ENCODE data around the gene ZNF653.

ZNF653 gene

GRCh38 chr19:11539495-11540365 is 34.1 kb upstream of the ZNF653 start:
- peaks cover 3% of the 10 kb centered on the region for H3K27me3 ChIP-seq (ENCODE audit: control insufficient read depth, insufficient read depth, low read length)
- H3K4me3 ChIP-seq (ENCODE audit: low read length): peak overlapping the region; percentile 51
- peak overlapping the region; percentile 25 for H3K9ac ChIP-seq (ENCODE audit: low read length)
- no peaks in the 10 kb centered on the region for H3K36me3 ChIP-seq (ENCODE audit: control insufficient read depth, low read depth, low read length)
- H3K4me1 ChIP-seq (ENCODE audit: control insufficient read depth, low read depth, low read length): peaks cover 11% of the 10 kb centered on the region
- no peak overlapping the region for H3K27ac ChIP-seq (ENCODE audit: low read length)
- H3K9me3 ChIP-seq (ENCODE audit: control insufficient read depth, low read depth, low read length): no peaks in the 10 kb centered on the region

GRCh38 chr19:11538232-11539036 is 32.8 kb upstream of the ZNF653 start, which contains the start of gene CNN1:
TSS of gene CNN1 (plus strand) at chr19:11538851. CDS start at chr19:11538928, 77 bp downstream.
- H3K9ac ChIP-seq (ENCODE audit: low read length): no peak within 1 kb of the TSS
- H3K27me3 ChIP-seq (ENCODE audit: control insufficient read depth, insufficient read depth, low read length): peaks cover 11% of the 10 kb centered on the region
- H3K9me3 ChIP-seq (ENCODE audit: control insufficient read depth, low read depth, low read length): no peaks in the 10 kb centered on the region
- H3K27ac ChIP-seq (ENCODE audit: low read length): no peak within 1 kb of the TSS
- peaks cover 11% of the 10 kb centered on the region for H3K4me1 ChIP-seq (ENCODE audit: control insufficient read depth, low read depth, low read length)
- H3K36me3 ChIP-seq (ENCODE audit: control insufficient read depth, low read depth, low read length): no peaks in the 10 kb centered on the region
- H3K4me3 ChIP-seq (ENCODE audit: low read length): peak within 1 kb of the TSS; percentile 51

- Histone ChIP-seq H3K4me1 (ENCODE audit: control insufficient read depth, low read depth, low read length) (peaks cover 11% of the 10 kb centered on the region), H3K27ac (ENCODE audit: low read length) (no peak overlapping the region), H3K4me3 (ENCODE audit: low read length) (peak overlapping the region; percentile 67), H3K36me3 (ENCODE audit: control insufficient read depth, low read depth, low read length) (no peaks in the 10 kb centered on the region), H3K9ac (ENCODE audit: low read length) (peak overlapping the region; percentile 65), H3K9me3 (ENCODE audit: control insufficient read depth, low read depth, low read length) (no peaks in the 10 kb centered on the region), H3K27me3 (ENCODE audit: control insufficient read depth, insufficient read depth, low read length) (peaks cover 11% of the 10 kb centered on the region)
Observed at GRCh38 chr19:11535792-11536595, 30.4 kb upstream of the ZNF653 start.

DNA sequence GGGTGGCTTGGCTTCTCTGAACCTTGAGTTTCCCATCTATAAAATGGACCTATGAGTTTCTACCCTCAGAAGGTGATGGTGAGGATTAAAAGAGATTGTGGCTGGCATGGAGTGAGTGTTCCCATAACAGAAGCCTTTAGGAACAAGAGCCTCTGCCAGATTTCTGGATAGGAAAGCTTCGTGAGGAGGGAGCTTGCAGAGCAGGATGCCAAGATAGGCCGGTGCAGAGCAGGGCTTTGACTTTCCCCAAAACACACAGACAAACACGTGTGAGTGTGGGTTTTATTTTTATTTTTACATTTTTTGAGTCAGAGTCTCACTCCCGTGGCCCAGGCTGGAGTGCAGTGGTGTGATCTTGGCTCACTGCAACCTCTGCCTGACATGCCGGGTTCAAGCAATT is 29.3 kb upstream of the ZNF653 start:
- H3K9me3 ChIP-seq (ENCODE audit: control insufficient read depth, low read depth, low read length): no peaks in the 10 kb centered on the region
- H3K4me1 ChIP-seq (ENCODE audit: control insufficient read depth, low read depth, low read length): peaks cover 4% of the 10 kb centered on the region
- no peak overlapping the region for H3K9ac ChIP-seq (ENCODE audit: low read length)
- H3K27me3 ChIP-seq (ENCODE audit: control insufficient read depth, insufficient read depth, low read length): peaks cover 11% of the 10 kb centered on the region
- no peaks in the 10 kb centered on the region for H3K36me3 ChIP-seq (ENCODE audit: control insufficient read depth, low read depth, low read length)
- H3K4me3 ChIP-seq (ENCODE audit: low read length): no peak overlapping the region
- H3K27ac ChIP-seq (ENCODE audit: low read length): no peak overlapping the region

DNA sequence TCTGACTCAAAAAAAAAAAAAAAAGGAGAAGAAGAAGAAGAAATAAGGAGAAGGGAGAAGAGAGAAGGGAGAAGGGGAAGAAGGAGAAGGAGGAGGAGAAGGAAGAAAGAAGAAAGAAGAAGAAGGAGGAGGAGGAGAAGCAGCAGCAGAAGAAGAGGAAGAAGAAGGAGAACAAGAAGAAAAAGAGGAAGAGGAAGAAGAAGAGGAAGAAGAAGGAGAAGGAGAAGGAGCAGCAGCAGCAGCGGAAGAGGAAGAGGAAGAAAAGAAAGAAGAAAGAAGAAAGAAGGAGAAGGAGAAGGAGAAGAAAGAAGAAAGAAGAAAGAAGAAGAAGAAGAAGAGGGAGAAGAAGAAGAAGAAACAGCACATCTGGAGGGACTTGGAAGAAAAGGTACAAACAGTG is 28.9 kb upstream of the ZNF653 start:
- Histone ChIP-seq H3K9me3 (ENCODE audit: control insufficient read depth, low read depth, low read length) (no peaks in the 10 kb centered on the region), H3K27ac (ENCODE audit: low read length) (no peak overlapping the region), H3K4me1 (ENCODE audit: control insufficient read depth, low read depth, low read length) (peaks cover 4% of the 10 kb centered on the region), H3K9ac (ENCODE audit: low read length) (no peak overlapping the region), H3K4me3 (ENCODE audit: low read length) (no peak overlapping the region), H3K27me3 (ENCODE audit: control insufficient read depth, insufficient read depth, low read length) (peaks cover 11% of the 10 kb centered on the region), H3K36me3 (ENCODE audit: control insufficient read depth, low read depth, low read length) (no peaks in the 10 kb centered on the region)

- Histone ChIP-seq H3K9ac (ENCODE audit: low read length) (no peak overlapping the region), H3K4me1 (ENCODE audit: control insufficient read depth, low read depth, low read length) (no peaks in the 10 kb centered on the region), H3K36me3 (ENCODE audit: control insufficient read depth, low read depth, low read length) (no peaks in the 10 kb centered on the region), H3K27me3 (ENCODE audit: control insufficient read depth, insufficient read depth, low read length) (peaks cover 11% of the 10 kb centered on the region), H3K27ac (ENCODE audit: low read length) (no peak overlapping the region), H3K9me3 (ENCODE audit: control insufficient read depth, low read depth, low read length) (no peaks in the 10 kb centered on the region), H3K4me3 (ENCODE audit: low read length) (no peak overlapping the region)
Observed at GRCh38 chr19:11530432-11530831, 24.8 kb upstream of the ZNF653 start.

GRCh38 chr19:11528551-11529341 is 23.1 kb upstream of the ZNF653 start, which contains the start of gene ECSIT:
TSS of gene ECSIT (minus strand) at chr19:11529134. CDS start at chr19:11519170, 9,964 bp downstream.
- Histone ChIP-seq H3K27me3 (ENCODE audit: control insufficient read depth, insufficient read depth, low read length) (no peaks in the 10 kb centered on the region), H3K27ac (ENCODE audit: low read length) (peak within 1 kb of the TSS; percentile 60), H3K4me1 (ENCODE audit: control insufficient read depth, low read depth, low read length) (no peaks in the 10 kb centered on the region), H3K9me3 (ENCODE audit: control insufficient read depth, low read depth, low read length) (no peaks in the 10 kb centered on the region), H3K36me3 (ENCODE audit: control insufficient read depth, low read depth, low read length) (no peaks in the 10 kb centered on the region), H3K4me3 (ENCODE audit: low read length) (peak within 1 kb of the TSS; percentile 86), H3K9ac (ENCODE audit: low read length) (peak within 1 kb of the TSS; percentile 75)

GRCh38 chr19:11519138-11519537 is 13.5 kb upstream of the ZNF653 start:
- H3K36me3 ChIP-seq (ENCODE audit: control insufficient read depth, low read depth, low read length): peaks cover 4% of the 10 kb centered on the region
- H3K27ac ChIP-seq (ENCODE audit: low read length): no peak overlapping the region
- no peaks in the 10 kb centered on the region for H3K4me1 ChIP-seq (ENCODE audit: control insufficient read depth, low read depth, low read length)
- no peak overlapping the region for H3K9ac ChIP-seq (ENCODE audit: low read length)
- no peak overlapping the region for H3K4me3 ChIP-seq (ENCODE audit: low read length)
- no peaks in the 10 kb centered on the region for H3K27me3 ChIP-seq (ENCODE audit: control insufficient read depth, insufficient read depth, low read length)
- no peaks in the 10 kb centered on the region for H3K9me3 ChIP-seq (ENCODE audit: control insufficient read depth, low read depth, low read length)

GRCh38 chr19:11513946-11514345 is 8.3 kb upstream of the ZNF653 start:
- H3K36me3 ChIP-seq (ENCODE audit: control insufficient read depth, low read depth, low read length): peaks cover 4% of the 10 kb centered on the region

GRCh38 chr19:11510444-11510843 is 4.8 kb upstream of the ZNF653 start:
- Histone ChIP-seq H3K9ac (ENCODE audit: low read length) (no peak overlapping the region), H3K4me1 (ENCODE audit: control insufficient read depth, low read depth, low read length) (no peaks in the 10 kb centered on the region), H3K27me3 (ENCODE audit: control insufficient read depth, insufficient read depth, low read length) (no peaks in the 10 kb centered on the region), H3K4me3 (ENCODE audit: low read length) (no peak overlapping the region), H3K36me3 (ENCODE audit: control insufficient read depth, low read depth, low read length) (no peaks in the 10 kb centered on the region), H3K9me3 (ENCODE audit: control insufficient read depth, low read depth, low read length) (no peaks in the 10 kb centered on the region), H3K27ac (ENCODE audit: low read length) (no peak overlapping the region)

More at GRCh38 chr19:11513946-11514345, 8.3 kb upstream of the ZNF653 start:
- H3K4me3 ChIP-seq (ENCODE audit: low read length): no peak overlapping the region
- H3K4me1 ChIP-seq (ENCODE audit: control insufficient read depth, low read depth, low read length): no peaks in the 10 kb centered on the region
- no peaks in the 10 kb centered on the region for H3K9me3 ChIP-seq (ENCODE audit: control insufficient read depth, low read depth, low read length)
- no peak overlapping the region for H3K9ac ChIP-seq (ENCODE audit: low read length)
- no peak overlapping the region for H3K27ac ChIP-seq (ENCODE audit: low read length)
- H3K27me3 ChIP-seq (ENCODE audit: control insufficient read depth, insufficient read depth, low read length): no peaks in the 10 kb centered on the region
